Thyroid gland (tissue), 4 donors: Measurements from ENCODE around the gene NFASC. TPM values are rescaled to one million over a fixed set of nuclear protein-coding genes. Genes with fewer than 3 reads are reported as not detected.

Source experiments
- DNase-seq, 2 donors: peaks; one replicate each; pipeline ENCODE4 v3.0.0-alpha.2; 2019
- H3K27ac ChIP-seq, 3 donors: fragments of 200-600 bp; sonication (generic); 1 replicate in 2 of 3; 2 replicates in 1 of 3; pipeline ENCODE4 v1.5.1; 2016 to 2019; ENCODE audit warnings: mild to moderate bottlenecking in 1 of 3, moderate library complexity in 1 of 3
- H3K27me3 ChIP-seq: fragments of 200-600 bp; sonication (generic); one replicate; pipeline ENCODE4 v1.5.1; 2019
- H3K36me3 ChIP-seq, 2 donors: fragments of 200-600 bp; sonication (generic); one replicate each; pipeline ENCODE4 v1.5.1; 2016 to 2019
- H3K4me1 ChIP-seq, 2 donors: fragments of 200-600 bp; sonication (generic); one replicate each; pipeline ENCODE4 v1.5.1; 2017 to 2019
- H3K4me3 ChIP-seq, 3 donors: fragments of 200-600 bp; sonication (generic); replicated peaks in 1 of 3; 1 replicate in 2 of 3; 2 replicates in 1 of 3; pipeline ENCODE4 v1.5.1; 2016; ENCODE audit warnings: mild to moderate bottlenecking in 1 of 3
- H3K9me3 ChIP-seq: fragments of 200-600 bp; sonication (generic); one replicate; pipeline ENCODE4 v1.5.1; 2017
- CTCF ChIP-seq, 6 experiments: fragments of 200-600 bp in 3 of 6; fragments of 450-650 bp in 3 of 6; sonication (generic) in 3 of 6; IDR thresholded peaks; one replicate each; pipeline ENCODE4 v1.5.1; 2016 to 2019; ENCODE audit warnings: antibody characterized with exemption in 6 of 6, mild to moderate bottlenecking in 2 of 6, inconsistent platforms in 1 of 6, moderate library complexity in 1 of 6
- POLR2A ChIP-seq, 2 donors: fragments of 450-650 bp; IDR thresholded peaks; one replicate each; pipeline ENCODE4 v1.6.1; 2017; ENCODE audit warnings: antibody characterized with exemption in 2 of 2, mild to moderate bottlenecking in 2 of 2, moderate library complexity in 1 of 2
- WGBS, 2 donors: methylation state at CpG; one replicate each; pipeline ENCODE4 v1.1.5; 2017; 5-methylcytosine and 5-hydroxymethylcytosine counted together
- intact Hi-C: fragments of 100-400 bp; cut with DNase I; formaldehyde crosslinking; loops from one replicate; pipeline ENCODE4 v1.15.1; 2023
- total RNA-seq, 4 donors: library from RNA; depleted of rRNA; stranded (reverse); fragments of >200 nt; gene quantifications; one replicate each; pipeline ENCODE4 v1.2.3, GENCODE V29; 2016

Gene NFASC
- total RNA-seq, 4 donors from 2014 or later: 3.6 to 9.4 (median 3.9) TPM

GRCh38 chr1:204962742-204963632 lies 92.3 kb downstream of the NFASC start:
- H3K4me1 ChIP-seq: peaks cover 0 to 6% of the 10 kb centered on the region in 2 donors
- DNase-seq: no peak
- H3K4me3 ChIP-seq: no peak overlapping the region
- H3K27ac ChIP-seq: no peak overlapping the region
- 88 to 90% methylated on average over 6 of the region's 6 CpGs for WGBS, 2 donors
- H3K36me3 ChIP-seq: no peaks in the 10 kb centered on the region
- H3K27me3 ChIP-seq: no peaks in the 10 kb centered on the region
- TF ChIP-seq CTCF (IDR thresholded peaks at IDR 0.05): no peak
- TF ChIP-seq POLR2A (IDR thresholded peaks at IDR 0.05): no peak
- H3K9me3 ChIP-seq: no peaks in the 10 kb centered on the region
- intact Hi-C loops: no loop called here

GRCh38 chr1:204967451-204967850 lies 96.8 kb downstream of the NFASC start:
- intact Hi-C loops: no loop called here
- no peaks in the 10 kb centered on the region for H3K36me3 ChIP-seq
- 79 to 80% methylated on average over 6 of the region's 6 CpGs for WGBS, 2 donors

GRCh38 chr1:204968135-204968534 lies 97.5 kb downstream of the NFASC start:
- Histone ChIP-seq H3K4me3 (no peak overlapping the region), H3K36me3 (no peaks in the 10 kb centered on the region), H3K27me3 (no peaks in the 10 kb centered on the region), H3K4me1 (no peaks in the 10 kb centered on the region), H3K27ac (no peak overlapping the region), H3K9me3 (no peaks in the 10 kb centered on the region)
- intact Hi-C loops: no loop called here
- no peak for TF ChIP-seq POLR2A (IDR thresholded peaks at IDR 0.05)
- TF ChIP-seq CTCF (IDR thresholded peaks at IDR 0.05): no peak
- WGBS, 2 donors: 74 to 94% methylated on average over 5 to 10 of the region's 10 CpGs
- no peak for DNase-seq

More at GRCh38 chr1:204967451-204967850, 96.8 kb downstream of the NFASC start:
- no peak for TF ChIP-seq POLR2A (IDR thresholded peaks at IDR 0.05)
- no peak for TF ChIP-seq CTCF (IDR thresholded peaks at IDR 0.05)
- no peaks in the 10 kb centered on the region for H3K27me3 ChIP-seq
- H3K4me1 ChIP-seq: peaks cover 0 to 1% of the 10 kb centered on the region in 2 donors
- H3K27ac ChIP-seq: no peak overlapping the region
- no peaks in the 10 kb centered on the region for H3K9me3 ChIP-seq
- H3K4me3 ChIP-seq: no peak overlapping the region
- DNase-seq: no peak

GRCh38 chr1:204968951-204969350 lies 98.3 kb downstream of the NFASC start:
- Histone ChIP-seq H3K27me3 (no peaks in the 10 kb centered on the region), H3K27ac (no peak overlapping the region), H3K4me1 (no peaks in the 10 kb centered on the region), H3K36me3 (no peaks in the 10 kb centered on the region), H3K4me3 (no peak overlapping the region), H3K9me3 (no peaks in the 10 kb centered on the region)
- DNase-seq: no peak
- intact Hi-C loops: no loop called here
- TF ChIP-seq CTCF (IDR thresholded peaks at IDR 0.05) (no peak), POLR2A (IDR thresholded peaks at IDR 0.05) (no peak)
- WGBS, 2 donors: 83 to 85% methylated on average over 16 of the region's 16 CpGs

- 92 to 95% methylated on average over 2 of the region's 2 CpGs for WGBS, 2 donors
- Histone ChIP-seq H3K4me1 (no peaks in the 10 kb centered on the region), H3K4me3 (no peak overlapping the region), H3K27ac (no peak overlapping the region), H3K27me3 (no peaks in the 10 kb centered on the region), H3K9me3 (no peaks in the 10 kb centered on the region), H3K36me3 (no peaks in the 10 kb centered on the region)
- no peak for DNase-seq
- TF ChIP-seq POLR2A (IDR thresholded peaks at IDR 0.05) (no peak), CTCF (IDR thresholded peaks at IDR 0.05) (no peak)
- intact Hi-C loops: no loop called here
Measured at GRCh38 chr1:204970937-204971336, 100.3 kb downstream of the NFASC start.
